HepG2 (cell line): ENCODE results near the gene FBXW4. TPM values are rescaled to one million over a fixed set of nuclear protein-coding genes. Genes with fewer than 3 reads are reported as not detected.

Experiments
- BCL3 ChIP-seq: sonication (generic); formaldehyde crosslinking; IDR thresholded peaks from 2 replicates; pipeline ENCODE4 v1.5.1; 2020; ENCODE audit warnings: mild to moderate bottlenecking, missing genetic modification reagents, moderate library complexity
- ELK4 ChIP-seq: sonication (generic); formaldehyde crosslinking; IDR thresholded peaks from 2 replicates; pipeline ENCODE4 v1.9.0; 2021; ENCODE audit warnings: missing genetic modification reagents, borderline replicate concordance
- FOXA1 ChIP-seq, 2 experiments: fragments of 450-650 bp in 1 of 2; sonication (generic) in 1 of 2; formaldehyde crosslinking in 1 of 2; IDR thresholded peaks; 2 replicates each; pipeline versions ENCODE4 v1.4.0 to v1.6.1; 2016 to 2020; ENCODE audit warnings: missing genetic modification reagents in 1 of 2
- GABPA ChIP-seq, 2 experiments: IDR thresholded peaks; 2 replicates each; pipeline ENCODE4 v1.6.1; 2011 to 2016; ENCODE audit warnings: low read depth in 2 of 2, low read length in 1 of 2, missing biosample characterization in 1 of 2, missing genetic modification characterization in 1 of 2
- HOXA5 ChIP-seq: sonication (generic); formaldehyde crosslinking; IDR thresholded peaks from 2 replicates; pipeline ENCODE4 v1.4.0; 2020; ENCODE audit warnings: missing genetic modification reagents
- MATR3 ChIP-seq: sonication (generic); formaldehyde crosslinking; IDR thresholded peaks from 2 replicates; pipeline ENCODE4 v1.4.0; 2020; ENCODE audit warnings: missing genetic modification reagents
- MIER3 ChIP-seq: IDR thresholded peaks from 2 replicates; pipeline ENCODE4 v1.6.1; 2016; ENCODE audit warnings: missing compliant biosample characterization, borderline replicate concordance
- MXD3 ChIP-seq: IDR thresholded peaks from 2 replicates; pipeline ENCODE4 v1.6.1; 2016; ENCODE audit warnings: mild to moderate bottlenecking, missing biosample characterization, missing genetic modification reagents
- MXD4 ChIP-seq: IDR thresholded peaks from 2 replicates; pipeline ENCODE4 v1.6.1; 2016; ENCODE audit warnings: mild to moderate bottlenecking, missing biosample characterization, missing genetic modification reagents
- MYC ChIP-seq: sonication (generic); formaldehyde crosslinking; IDR thresholded peaks from 2 replicates; pipeline ENCODE4 v1.9.0; 2021; ENCODE audit warnings: missing genetic modification reagents, borderline replicate concordance
- NFYC ChIP-seq: IDR thresholded peaks from 2 replicates; pipeline ENCODE4 v1.6.1; 2016; ENCODE audit warnings: missing genetic modification reagents, missing compliant biosample characterization
- NR1H2 ChIP-seq: sonication (generic); formaldehyde crosslinking; IDR thresholded peaks from 2 replicates; pipeline ENCODE4 v1.8.1; 2022; ENCODE audit warnings: low read depth, missing genetic modification reagents, borderline replicate concordance
- RXRA ChIP-seq: sonication (generic); formaldehyde crosslinking; IDR thresholded peaks from 2 replicates; pipeline ENCODE4 v1.5.1; 2020; ENCODE audit warnings: missing genetic modification reagents
- SETDB1 ChIP-seq: sonication (generic); formaldehyde crosslinking; IDR thresholded peaks from 2 replicates; pipeline ENCODE4 v1.5.1; 2020; ENCODE audit warnings: missing genetic modification reagents, mild to moderate bottlenecking, borderline replicate concordance
- SKIL ChIP-seq: sonication (generic); formaldehyde crosslinking; IDR thresholded peaks from 2 replicates; pipeline ENCODE4 v1.8.0; 2022; ENCODE audit warnings: missing genetic modification reagents, mild to moderate bottlenecking, moderate library complexity, borderline replicate concordance
- SUZ12 ChIP-seq: fragments of 150-350 bp; IDR thresholded peaks from 2 replicates; pipeline ENCODE4 v1.6.1; 2014; ENCODE audit warnings: low read depth, low read length
- U2AF1 ChIP-seq: fragments of 200-400 bp; formaldehyde crosslinking; optimal IDR thresholded peaks from 2 replicates; pipeline ENCODE3; 2017; ENCODE audit warnings: mild to moderate bottlenecking, low read depth, low read length
- ZEB1 ChIP-seq: IDR thresholded peaks from 2 replicates; pipeline ENCODE4 v1.6.1; 2012; ENCODE audit warnings: mild to moderate bottlenecking, low read depth, inconsistent platforms; ENCODE audit not compliant: insufficient replicate concordance
- ZNF234 ChIP-seq: sonication (generic); formaldehyde crosslinking; conservative IDR thresholded peaks from 2 replicates; pipeline ENCODE4 v1.5.1; 2020; ENCODE audit warnings: mild to moderate bottlenecking, missing genetic modification reagents
- ZNF263 ChIP-seq: sonication (generic); formaldehyde crosslinking; IDR thresholded peaks from 2 replicates; pipeline ENCODE4 v1.4.0; 2020; ENCODE audit warnings: missing genetic modification reagents
- ZNF589 ChIP-seq: sonication (generic); formaldehyde crosslinking; conservative IDR thresholded peaks from 2 replicates; pipeline ENCODE4 v1.8.0; 2022; ENCODE audit warnings: mild to moderate bottlenecking, moderate library complexity, missing genetic modification reagents
- ZNF652 ChIP-seq: IDR thresholded peaks from 2 replicates; pipeline ENCODE4 v1.6.1; 2016; ENCODE audit warnings: low read depth, borderline replicate concordance
- ZNF672 ChIP-seq: sonication (generic); formaldehyde crosslinking; IDR thresholded peaks from 2 replicates; pipeline ENCODE4 v1.8.1; 2022; ENCODE audit warnings: missing genetic modification reagents
- ZNF740 ChIP-seq: sonication (generic); formaldehyde crosslinking; IDR thresholded peaks from 2 replicates; pipeline ENCODE4 v1.4.0; 2020; ENCODE audit warnings: missing genetic modification reagents
- ZSCAN25 ChIP-seq: sonication (generic); formaldehyde crosslinking; IDR thresholded peaks from 2 replicates; pipeline ENCODE4 v1.8.0; 2022; ENCODE audit warnings: mild to moderate bottlenecking, missing genetic modification reagents
- polyA plus RNA-seq, 8 experiments: library from polyadenylated mRNA; depleted of rRNA in 3 of 8; stranded (reverse) in 7 of 8; unstranded in 1 of 8; fragments of >200 nt; fragmentation: Illumina TruSeq in 4 of 8; extraction: Trizol in 4 of 8; gene quantifications; 2 replicates each; pipeline versions ENCODE4 v1.2.1 to v1.2.3, GENCODE V29; 2011 to 2016; ENCODE audit warnings: low read depth in 4 of 8, missing spikeins in 1 of 8, mixed read lengths in 1 of 8; ENCODE audit not compliant: insufficient read depth in 1 of 8
- total RNA-seq, 5 experiments: library from RNA; depleted of rRNA; stranded (reverse); fragments of >200 nt; fragmentation: Illumina TruSeq; extraction: Trizol; gene quantifications; 2 replicates each; pipeline ENCODE4 v1.2.3, GENCODE V29; 2016; ENCODE audit warnings: low read depth in 1 of 5

Gene FBXW4
- total and polyA plus RNA-seq, 2 of the 13 experiments (the other 11 are each of a cell fraction or from before 2014, with no cell fraction given), result 23.5 to 33.7 TPM

- TF ChIP-seq HOXA5 (CRISPR knock-in tag) (no peak), MXD3 (CRISPR knock-in tag) (0 out of 2 replicates have a peak, but pooled peaks have one; percentile 55), ZNF263 (0 out of 2 replicates have a peak, but pooled peaks have one; percentile 13), MYC (CRISPR knock-in tag) (peak; percentile 61), FOXA1 (IDR thresholded peaks at IDR 0.05) (no peak), FOXA1 (CRISPR knock-in tag; IDR thresholded peaks at IDR 0.05) (no peak), U2AF1 (no peak), ZEB1 (no peak), MIER3 (no peak), BCL3 (CRISPR knock-in tag) (peak; percentile 56; the same call in 1 of the 2 replicates), ZNF740 (CRISPR knock-in tag) (no peak), ZSCAN25 (no peak), MXD4 (0 out of 2 replicates have a peak, but pooled peaks have one; percentile 22), ZNF652 (CRISPR knock-in tag) (no peak), ZNF672 (no peak), SUZ12 (no peak), MATR3 (CRISPR knock-in tag) (no peak), ELK4 (no peak), SETDB1 (CRISPR knock-in tag) (no peak), ZNF234 (CRISPR knock-in tag) (peak; percentile 21; the same call in 1 of the 2 replicates), NR1H2 (CRISPR knock-in tag) (peak; percentile 90; the same call in 1 of the 2 replicates), SKIL (CRISPR knock-in tag) (no peak), NFYC (CRISPR knock-in tag) (no peak), RXRA (peak; percentile 47; the same call in 1 of the 2 replicates), GABPA (IDR thresholded peaks at IDR 0.05; ENCODE audit: low read depth, low read length) (peak; percentile 60), GABPA (CRISPR knock-in tag; IDR thresholded peaks at IDR 0.05; ENCODE audit: low read depth) (peak; percentile 71), ZNF589 (CRISPR knock-in tag) (no peak)
Observed at GRCh38 chr10:101694674-101695403, at the start of gene FBXW4 (continued).
